Measurements from ENCODE around the gene PTPN1.

The PTPN1 gene

GRCh38 chr20:50548396-50548795 is 38.2 kb downstream of the PTPN1 start:
- no peak for DNase-seq (ENCODE audit: low read depth)
- H3K4me3 ChIP-seq (ENCODE audit: low read depth, low read length) = no peak overlapping the region
- TF ChIP-seq CTCF (conservative IDR thresholded peaks at IDR 0.05; ENCODE audit: low read depth, low read length) = no peak

- TF ChIP-seq CTCF (conservative IDR thresholded peaks at IDR 0.05; ENCODE audit: low read depth, low read length) = no peak
- no peak for DNase-seq (ENCODE audit: low read depth)
- H3K4me3 ChIP-seq (ENCODE audit: low read depth, low read length) = no peak overlapping the region
Observed at GRCh38 chr20:50550531-50550930, 40.3 kb downstream of the PTPN1 start.

- TF ChIP-seq CTCF (conservative IDR thresholded peaks at IDR 0.05; ENCODE audit: low read depth, low read length) = no peak
- DNase-seq (ENCODE audit: low read depth) = no peak
- no peak overlapping the region for H3K4me3 ChIP-seq (ENCODE audit: low read depth, low read length)
Observed at GRCh38 chr20:50551288-50551687, 41.1 kb downstream of the PTPN1 start.

- DNase-seq (ENCODE audit: low read depth) = no peak
- TF ChIP-seq CTCF (conservative IDR thresholded peaks at IDR 0.05; ENCODE audit: low read depth, low read length) = no peak
- H3K4me3 ChIP-seq (ENCODE audit: low read depth, low read length) = no peak overlapping the region
Observed at GRCh38 chr20:50552979-50553378, 42.8 kb downstream of the PTPN1 start.

- H3K4me3 ChIP-seq (ENCODE audit: low read depth, low read length) = no peak overlapping the region
Observed at GRCh38 chr20:50554694-50555579, 44.8 kb downstream of the PTPN1 start.

GRCh38 chr20:50555662-50556061 is 45.5 kb downstream of the PTPN1 start:
- no peak for DNase-seq (ENCODE audit: low read depth)
- no peak overlapping the region for H3K4me3 ChIP-seq (ENCODE audit: low read depth, low read length)

More at GRCh38 chr20:50554694-50555579, 44.8 kb downstream of the PTPN1 start:
- TF ChIP-seq CTCF (conservative IDR thresholded peaks at IDR 0.05; ENCODE audit: low read depth, low read length) = no peak
- no peak for DNase-seq (ENCODE audit: low read depth)

More at GRCh38 chr20:50555662-50556061, 45.5 kb downstream of the PTPN1 start:
- TF ChIP-seq CTCF (conservative IDR thresholded peaks at IDR 0.05; ENCODE audit: low read depth, low read length) = no peak

Data from choroid plexus epithelial cell (primary cell).